Astrocyte (in vitro differentiated cells and primary cell): Measurements from ENCODE around the gene SFRP2. TPM values are rescaled to one million over a fixed set of nuclear protein-coding genes. Genes with fewer than 3 reads are reported as not detected.

Experiments used
- DNase-seq: peaks from one replicate; pipeline ENCODE4 v3.0.0-alpha.2; 2010; ENCODE audit warnings: low read depth
- FAIRE-seq: peaks from 2 replicates; lab custom pipeline; 2011; peaks lifted over from hg19 to GRCh38; lab: Jason Lieb, UNC
- H2AFZ ChIP-seq: 2 replicates; pipeline ENCODE4 v1.6.0; 2012; ENCODE audit warnings: low read depth, low read length, inconsistent platforms
- H3K27ac ChIP-seq: 2 replicates; pipeline ENCODE4 v1.5.1; 2011; ENCODE audit warnings: low read depth, low read length, inconsistent platforms
- H3K27me3 ChIP-seq: 2 replicates; pipeline ENCODE4 v1.6.0; 2011; ENCODE audit warnings: low read length, inconsistent platforms; ENCODE audit not compliant: insufficient read depth
- H3K36me3 ChIP-seq: 2 replicates; pipeline ENCODE4 v1.5.1; 2011; ENCODE audit warnings: low read length, inconsistent platforms; ENCODE audit not compliant: insufficient read depth
- H3K4me1 ChIP-seq: 2 replicates; pipeline ENCODE4 v1.5.1; 2011; ENCODE audit warnings: low read length, inconsistent platforms; ENCODE audit not compliant: insufficient read depth
- H3K4me2 ChIP-seq: 2 replicates; pipeline ENCODE4 v1.6.0; 2012; ENCODE audit warnings: low read length, inconsistent platforms
- H3K4me3 ChIP-seq: 2 replicates; pipeline ENCODE4 v1.5.1; 2011; ENCODE audit warnings: low read depth, mild to moderate bottlenecking, low read length, inconsistent platforms; ENCODE audit not compliant: insufficient read depth
- H3K79me2 ChIP-seq: 2 replicates; pipeline ENCODE4 v1.6.0; 2012; ENCODE audit warnings: mild to moderate bottlenecking, low read length, inconsistent platforms; ENCODE audit not compliant: insufficient read depth
- H3K9ac ChIP-seq: 2 replicates; pipeline ENCODE4 v1.6.0; 2012; ENCODE audit warnings: mild to moderate bottlenecking, low read length, inconsistent platforms
- H3K9me3 ChIP-seq: 2 replicates; pipeline ENCODE4 v1.5.1; 2012; ENCODE audit warnings: low read depth, mild to moderate bottlenecking, low read length, inconsistent platforms; ENCODE audit not compliant: insufficient read depth
- H4K20me1 ChIP-seq: 2 replicates; pipeline ENCODE4 v1.6.0; 2012; ENCODE audit warnings: low read length, inconsistent platforms; ENCODE audit not compliant: insufficient read depth
- H3K27ac Mint-ChIP-seq: one replicate; pipeline ENCODE4 v1.8.0; 2021; ENCODE audit warnings: mild to moderate bottlenecking, mixed read lengths; ENCODE audit not compliant: unreplicated experiment
- H3K27me3 Mint-ChIP-seq: one replicate; pipeline ENCODE4 v1.8.0; 2021; ENCODE audit warnings: low read depth, mixed read lengths; ENCODE audit not compliant: unreplicated experiment
- H3K36me3 Mint-ChIP-seq: one replicate; pipeline ENCODE4 v1.8.0; 2021; ENCODE audit warnings: low read depth, mixed read lengths; ENCODE audit not compliant: unreplicated experiment
- H3K4me1 Mint-ChIP-seq: one replicate; pipeline ENCODE4 v1.8.0; 2021; ENCODE audit warnings: low read depth, mixed read lengths; ENCODE audit not compliant: unreplicated experiment
- H3K4me3 Mint-ChIP-seq: one replicate; pipeline ENCODE4 v1.8.0; 2021; ENCODE audit warnings: mild to moderate bottlenecking, moderate library complexity, mixed read lengths; ENCODE audit not compliant: unreplicated experiment
- H3K9me3 Mint-ChIP-seq: one replicate; pipeline ENCODE4 v1.8.0; 2021; ENCODE audit warnings: mild to moderate bottlenecking, mixed read lengths; ENCODE audit not compliant: unreplicated experiment
- EZH2 ChIP-seq: IDR thresholded peaks from 2 replicates; pipeline ENCODE4 v1.6.1; 2012; ENCODE audit warnings: mild to moderate bottlenecking, low read length, inconsistent platforms; ENCODE audit not compliant: insufficient read depth
- total RNA-seq: library from RNA; stranded (reverse); gene quantifications from 2 replicates; pipeline ENCODE4 v1.2.1, GENCODE V29; 2021
- TF ChIP-seq, protein P1 (sequence below): IDR thresholded peaks from 2 replicates; pipeline ENCODE4 v1.5.1; 2011; ENCODE audit warnings: low read depth, mild to moderate bottlenecking, inconsistent platforms, low read length, moderate library complexity; ENCODE audit not compliant: insufficient read depth

The SFRP2 gene
- total RNA-seq, 1 donor from 2014 or later, result 92.8 TPM

DNA sequence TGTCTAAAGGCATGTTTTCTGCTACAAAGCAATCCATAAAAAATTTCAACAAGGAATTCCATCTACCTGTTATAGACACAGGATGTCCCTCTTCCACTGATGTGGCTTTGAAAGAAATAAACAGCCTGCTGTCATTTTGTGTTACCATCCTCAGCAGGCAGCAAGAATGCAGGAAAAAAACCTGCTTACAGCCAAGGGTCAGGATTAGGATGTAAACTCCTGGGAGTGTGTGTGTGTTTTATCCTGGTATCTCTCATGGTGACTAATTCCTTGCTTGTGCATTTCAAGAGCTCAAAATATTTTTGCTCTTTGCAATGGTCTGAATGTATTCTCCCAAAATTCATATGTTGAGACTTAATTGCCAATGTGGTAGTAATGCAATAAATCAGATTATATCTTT lies 28.6 kb upstream of the SFRP2 start:
- Mint-ChIP-seq H3K36me3 (no peaks in the 10 kb centered on the region), H3K27me3 (no peaks in the 10 kb centered on the region), H3K4me3 (no peak overlapping the region), H3K4me1 (peaks cover 2% of the 10 kb centered on the region), H3K27ac (no peak overlapping the region), H3K9me3 (peaks cover 9% of the 10 kb centered on the region)
- Histone ChIP-seq H3K27me3 (no peaks in the 10 kb centered on the region), H3K4me3 (no peak overlapping the region), H2AFZ (no peak overlapping the region), H3K4me2 (no peak overlapping the region), H3K27ac (no peak overlapping the region), H4K20me1 (no peaks in the 10 kb centered on the region), H3K4me1 (no peaks in the 10 kb centered on the region), H3K79me2 (no peaks in the 10 kb centered on the region), H3K36me3 (no peaks in the 10 kb centered on the region), H3K9ac (no peak overlapping the region), H3K9me3 (no peaks in the 10 kb centered on the region)
- no peak for TF ChIP-seq EZH2
- TF ChIP-seq, protein P1, sequence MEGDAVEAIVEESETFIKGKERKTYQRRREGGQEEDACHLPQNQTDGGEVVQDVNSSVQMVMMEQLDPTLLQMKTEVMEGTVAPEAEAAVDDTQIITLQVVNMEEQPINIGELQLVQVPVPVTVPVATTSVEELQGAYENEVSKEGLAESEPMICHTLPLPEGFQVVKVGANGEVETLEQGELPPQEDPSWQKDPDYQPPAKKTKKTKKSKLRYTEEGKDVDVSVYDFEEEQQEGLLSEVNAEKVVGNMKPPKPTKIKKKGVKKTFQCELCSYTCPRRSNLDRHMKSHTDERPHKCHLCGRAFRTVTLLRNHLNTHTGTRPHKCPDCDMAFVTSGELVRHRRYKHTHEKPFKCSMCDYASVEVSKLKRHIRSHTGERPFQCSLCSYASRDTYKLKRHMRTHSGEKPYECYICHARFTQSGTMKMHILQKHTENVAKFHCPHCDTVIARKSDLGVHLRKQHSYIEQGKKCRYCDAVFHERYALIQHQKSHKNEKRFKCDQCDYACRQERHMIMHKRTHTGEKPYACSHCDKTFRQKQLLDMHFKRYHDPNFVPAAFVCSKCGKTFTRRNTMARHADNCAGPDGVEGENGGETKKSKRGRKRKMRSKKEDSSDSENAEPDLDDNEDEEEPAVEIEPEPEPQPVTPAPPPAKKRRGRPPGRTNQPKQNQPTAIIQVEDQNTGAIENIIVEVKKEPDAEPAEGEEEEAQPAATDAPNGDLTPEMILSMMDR, result no peak
- no peak for DNase-seq
- no peak for FAIRE-seq

DNA sequence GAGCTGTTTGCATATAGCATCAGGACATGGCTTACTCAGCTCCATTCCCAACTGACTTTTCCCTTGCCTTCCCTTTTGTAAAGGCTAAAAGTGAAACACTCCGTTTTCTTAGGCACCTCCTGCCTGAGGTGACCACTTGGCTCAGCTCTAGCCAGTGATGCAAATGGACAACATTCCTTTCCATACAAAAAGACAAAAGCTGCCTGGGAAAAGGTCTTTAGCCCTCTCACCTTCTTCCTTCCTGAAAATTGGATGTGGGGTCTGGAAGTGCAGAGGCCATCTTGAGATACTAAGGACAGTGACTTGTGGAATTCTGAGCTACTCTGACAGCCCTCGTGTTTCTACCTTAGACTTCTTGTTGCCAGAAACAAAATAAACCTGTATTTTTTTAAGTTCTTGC lies 27.7 kb upstream of the SFRP2 start:
- TF ChIP-seq, protein P1, result no peak
- no peak for TF ChIP-seq EZH2
- no peak overlapping the region for H3K4me2 ChIP-seq
- no peaks in the 10 kb centered on the region for H3K36me3 ChIP-seq
- H3K4me1 ChIP-seq, result no peaks in the 10 kb centered on the region
- H3K36me3 Mint-ChIP-seq, result no peaks in the 10 kb centered on the region
- no peak overlapping the region for H3K4me3 Mint-ChIP-seq
- FAIRE-seq (no peak), DNase-seq (no peak)
- no peak overlapping the region for H2AFZ ChIP-seq
- H3K27me3 Mint-ChIP-seq, result no peaks in the 10 kb centered on the region
- no peak overlapping the region for H3K9ac ChIP-seq
- H3K4me3 ChIP-seq, result no peak overlapping the region
- no peaks in the 10 kb centered on the region for H3K27me3 ChIP-seq
- H3K79me2 ChIP-seq, result no peaks in the 10 kb centered on the region
- H3K27ac ChIP-seq, result no peak overlapping the region
- H3K9me3 Mint-ChIP-seq, result peaks cover 9% of the 10 kb centered on the region
- H3K9me3 ChIP-seq, result no peaks in the 10 kb centered on the region
- H3K27ac Mint-ChIP-seq, result no peak overlapping the region
- H3K4me1 Mint-ChIP-seq, result peaks cover 2% of the 10 kb centered on the region
- no peaks in the 10 kb centered on the region for H4K20me1 ChIP-seq

GRCh38 chr4:153814789-153815188 lies 25.9 kb upstream of the SFRP2 start:
- Histone ChIP-seq H3K4me2 (no peak overlapping the region), H3K36me3 (no peaks in the 10 kb centered on the region), H4K20me1 (no peaks in the 10 kb centered on the region), H3K9ac (no peak overlapping the region), H3K27ac (no peak overlapping the region), H3K27me3 (no peaks in the 10 kb centered on the region), H3K4me3 (no peak overlapping the region), H3K9me3 (no peaks in the 10 kb centered on the region), H2AFZ (no peak overlapping the region), H3K79me2 (no peaks in the 10 kb centered on the region), H3K4me1 (no peaks in the 10 kb centered on the region)
- no peak overlapping the region for H3K27ac Mint-ChIP-seq
- no peaks in the 10 kb centered on the region for H3K36me3 Mint-ChIP-seq
- peaks cover 1% of the 10 kb centered on the region for H3K9me3 Mint-ChIP-seq
- no peak for TF ChIP-seq EZH2
- TF ChIP-seq, protein P1, result no peak
- FAIRE-seq, result no peak
- H3K4me3 Mint-ChIP-seq, result no peak overlapping the region
- no peak for DNase-seq
- peaks cover 2% of the 10 kb centered on the region for H3K4me1 Mint-ChIP-seq
- H3K27me3 Mint-ChIP-seq, result no peaks in the 10 kb centered on the region
